Measurements from ENCODE around the gene MYH14. TPM values are rescaled to one million over a fixed set of nuclear protein-coding genes. Genes with fewer than 3 reads are reported as not detected.

The MYH14 gene
- total and polyA plus RNA-seq, 10 of the 15 experiments (the other 5 are each of a cell fraction or from before 2014, with no cell fraction given): 0.06 to 0.69 (median 0.15) TPM; not detected in 4

GRCh38 chr19:50244695-50245094 lies 41.3 kb downstream of the MYH14 start:
- DNase-seq (ENCODE audit: low read depth, low spot score) (no peak), FAIRE-seq (no peak), ATAC-seq (no peak)
- no peaks in the 10 kb centered on the region for H3K4me1 ChIP-seq (ENCODE audit: control insufficient read depth, insufficient read depth, low read length)
- H2AFZ ChIP-seq (ENCODE audit: control insufficient read depth, low read depth, low read length): no peak overlapping the region
- CTCF ChIA-PET: interaction anchor here (0.7 kb wide), 1 partner anchor 8 kb away, joined by 3 read pairs; no protein-coding TSS in a partner anchor
- no peaks in the 10 kb centered on the region for H3K79me2 ChIP-seq (ENCODE audit: control insufficient read depth, insufficient read depth, low read length)
- no TSS peak for BruUV-seq (replicated peaks)
- RAD21 ChIA-PET (ENCODE audit: unreplicated experiment): no interaction called here
- no peak overlapping the region for H3K27ac ChIP-seq (ENCODE audit: control insufficient read depth, insufficient read depth)
- no peak overlapping the region for H3K9ac ChIP-seq (ENCODE audit: control insufficient read depth, insufficient read depth, low read length)
- TF ChIP-seq MTA3 (IDR thresholded peaks at IDR 0.05; ENCODE audit: borderline replicate concordance, low read length) (no peak), SMARCA5 (IDR thresholded peaks at IDR 0.05) (no peak), GATAD2B (conservative IDR thresholded peaks at IDR 0.05; ENCODE audit: low read depth) (no peak), CHD2 (IDR thresholded peaks at IDR 0.05; ENCODE audit: borderline replicate concordance, low read depth, low read length) (no peak), RAD21 (IDR thresholded peaks at IDR 0.05; ENCODE audit: insufficient read depth, low read depth, low read length) (no peak), BCLAF1 (IDR thresholded peaks at IDR 0.05) (no peak), CBX3 (IDR thresholded peaks at IDR 0.05; ENCODE audit: borderline replicate concordance, low read depth) (no peak), ATF3 (IDR thresholded peaks at IDR 0.05; ENCODE audit: borderline replicate concordance, extremely low read depth, low read depth, low read length) (no peak), BCL11A (IDR thresholded peaks at IDR 0.05; ENCODE audit: low read depth, low read length) (no peak), CREB1 (IDR thresholded peaks at IDR 0.05; ENCODE audit: low read depth) (no peak)
- intact Hi-C loops (cut with micrococcal nuclease; ENCODE audit: unreplicated experiment) (no loop called here), in situ Hi-C loops (cut with MboI) (no loop called here)
- H3K4me2 ChIP-seq (ENCODE audit: control insufficient read depth, insufficient read depth): no peak overlapping the region
- H3K9me3 ChIP-seq (replicated peaks; ENCODE audit: control insufficient read depth, insufficient read depth, low read length): no peaks in the 10 kb centered on the region; the same call in 2 of the 3 replicates
- WGBS (ENCODE audit: insufficient coverage, insufficient replicate concordance, low lambda C conversion rate, missing lambda C conversion rate): 14% methylated on average over 9 of the region's 9 CpGs
- POLR2A ChIA-PET: no interaction called here
- SMC1A ChIA-PET (ENCODE audit: uncharacterized antibody, unreplicated experiment): no interaction called here
- H4K20me1 ChIP-seq (ENCODE audit: control insufficient read depth, insufficient read depth): no peaks in the 10 kb centered on the region
- no peaks in the 10 kb centered on the region; a peak in 3 of 4 replicates for H3K27me3 ChIP-seq (replicated peaks in 1 of 2; ENCODE audit: control insufficient read depth in 2 of 2, insufficient read depth in 2 of 2, low read length in 1 of 2)
- H3K36me3 ChIP-seq (ENCODE audit: control insufficient read depth in 2 of 2, insufficient read depth in 2 of 2, low read length in 1 of 2): no peaks in the 10 kb centered on the region
- no peak overlapping the region for H3K4me3 ChIP-seq

All from GM12878 (cell line).